ENCODE results near the gene MYO1B.

GRCh38 chr2:191255756-191256312 lies 10.6 kb downstream of the MYO1B start:
- no peak for TF ChIP-seq CTCF (IDR thresholded peaks at IDR 0.05)
- no peak for TF ChIP-seq POLR2AphosphoS5 (IDR thresholded peaks at IDR 0.05)
- no peak for TF ChIP-seq EP300 (IDR thresholded peaks at IDR 0.05)

All from upper lobe of left lung (tissue), 4 donors.